RWPE1 (cell line): Measurements from ENCODE around the gene RASEF.
A peak's percentile ranks its signal among the peaks of the same experiment; 100 is the strongest.

Source experiments
- CTCF ChIA-PET: fragments of 350-600 bp; sonication (Branson Sonifier 250); formaldehyde crosslinking; extraction: SDS; loops from one replicate; lab custom pipeline; 2021; lab: Yijun Ruan, JAX
- POLR2A ChIA-PET: fragments of 400-600 bp; formaldehyde crosslinking; extraction: SDS; loops from one replicate; lab custom pipeline; 2020; ENCODE audit warnings: antibody characterized with exemption; ENCODE audit not compliant: low non-redundant PET; lab: Yijun Ruan, JAX
- DNase-seq: peaks from one replicate; pipeline ENCODE4 v3.0.0; 2012; ENCODE audit warnings: low spot score
- H3K27ac ChIP-seq: fragments of 450-650 bp; 2 replicates; pipeline ENCODE4 v1.5.1; 2017
- TF ChIP-seq, protein P1 (sequence below): fragments of 450-650 bp; conservative IDR thresholded peaks from 2 replicates; pipeline ENCODE4 v1.5.1; 2017; ENCODE audit warnings: low read depth, mild to moderate bottlenecking

The RASEF gene

DNA sequence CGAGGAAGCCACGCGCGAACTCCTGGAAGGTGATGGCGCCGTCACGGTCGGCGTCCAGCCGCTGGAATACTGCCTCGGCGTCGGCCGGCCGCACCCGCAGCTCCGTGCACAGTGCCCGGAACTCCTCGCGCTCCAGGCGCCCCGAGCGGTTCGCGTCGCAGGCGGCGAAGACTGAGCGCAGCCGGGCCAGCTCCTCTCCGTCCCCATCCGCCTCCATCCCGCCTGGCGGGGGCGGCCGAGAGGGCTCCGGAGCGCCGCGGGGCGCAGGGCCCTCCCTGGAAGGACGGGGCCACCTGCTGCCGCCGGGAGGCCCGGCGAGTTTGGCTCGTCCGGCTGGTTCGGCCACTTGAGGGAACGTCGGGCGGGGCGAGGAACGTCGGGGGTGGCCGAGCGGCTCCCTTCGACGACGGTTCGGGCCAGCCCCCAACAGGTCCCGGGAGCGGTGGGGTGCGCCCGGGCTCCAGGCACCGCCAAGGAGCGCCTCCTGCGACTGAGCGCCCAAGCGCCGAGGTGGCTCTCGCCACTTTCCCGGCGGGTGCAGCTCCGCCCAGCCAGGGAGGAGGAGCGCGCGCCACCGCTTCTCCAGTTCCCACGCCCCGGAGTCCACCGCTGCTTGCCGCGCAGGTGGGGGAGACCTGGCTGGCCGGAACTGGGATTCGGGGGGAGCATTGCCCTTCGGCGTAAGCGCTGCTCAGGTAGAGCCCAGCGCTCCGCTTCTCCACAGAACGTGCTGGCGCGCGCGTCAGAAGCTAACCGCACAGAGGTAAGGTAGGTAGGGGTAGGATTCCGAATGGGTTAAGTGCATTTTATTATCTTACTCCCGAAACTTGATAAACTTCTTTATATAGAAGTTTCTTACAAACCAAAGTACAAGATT, at the start of gene RASEF:
Gene RASEF (minus strand): TSS at position 492 of the 877 bp plus-strand sequence. CDS start 275 bp downstream, at position 217.
- DNase-seq = peak; percentile 60
- TF ChIP-seq, protein P1, sequence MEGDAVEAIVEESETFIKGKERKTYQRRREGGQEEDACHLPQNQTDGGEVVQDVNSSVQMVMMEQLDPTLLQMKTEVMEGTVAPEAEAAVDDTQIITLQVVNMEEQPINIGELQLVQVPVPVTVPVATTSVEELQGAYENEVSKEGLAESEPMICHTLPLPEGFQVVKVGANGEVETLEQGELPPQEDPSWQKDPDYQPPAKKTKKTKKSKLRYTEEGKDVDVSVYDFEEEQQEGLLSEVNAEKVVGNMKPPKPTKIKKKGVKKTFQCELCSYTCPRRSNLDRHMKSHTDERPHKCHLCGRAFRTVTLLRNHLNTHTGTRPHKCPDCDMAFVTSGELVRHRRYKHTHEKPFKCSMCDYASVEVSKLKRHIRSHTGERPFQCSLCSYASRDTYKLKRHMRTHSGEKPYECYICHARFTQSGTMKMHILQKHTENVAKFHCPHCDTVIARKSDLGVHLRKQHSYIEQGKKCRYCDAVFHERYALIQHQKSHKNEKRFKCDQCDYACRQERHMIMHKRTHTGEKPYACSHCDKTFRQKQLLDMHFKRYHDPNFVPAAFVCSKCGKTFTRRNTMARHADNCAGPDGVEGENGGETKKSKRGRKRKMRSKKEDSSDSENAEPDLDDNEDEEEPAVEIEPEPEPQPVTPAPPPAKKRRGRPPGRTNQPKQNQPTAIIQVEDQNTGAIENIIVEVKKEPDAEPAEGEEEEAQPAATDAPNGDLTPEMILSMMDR = no peak
- POLR2A ChIA-PET = interaction anchor here (0.5 to 1.8 kb wide), 5 partner anchors 15 to 558 kb away, joined by 3 to 5 read pairs (median 5); no protein-coding TSS in a partner anchor
- peak within 1 kb of the TSS; percentile 52 for H3K27ac ChIP-seq
- CTCF ChIA-PET = interaction anchor here (0.6 to 1.4 kb wide), 9 partner anchors 10 to 857 kb away, joined by 3 to 5 read pairs (median 3); no protein-coding TSS in a partner anchor

DNA sequence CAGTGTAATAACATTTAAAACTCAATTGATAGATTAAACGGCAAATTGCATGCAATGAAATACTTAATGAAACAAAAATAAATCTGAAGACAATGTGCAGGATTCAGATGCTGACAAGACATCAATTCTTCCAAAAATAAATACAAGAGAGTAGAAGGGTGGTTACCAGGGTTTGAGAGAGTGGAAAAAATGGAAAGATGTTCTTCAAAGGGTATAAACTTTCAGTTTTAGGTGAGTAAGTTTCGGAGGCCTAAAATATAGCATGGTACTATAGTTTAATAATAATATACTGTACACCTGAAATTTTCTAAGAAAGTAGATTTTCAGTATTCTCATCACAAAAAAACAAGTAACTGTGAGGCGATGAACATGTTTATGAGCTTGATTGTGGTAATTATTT, 48.2 kb upstream of the RASEF start:
- ChIA-PET CTCF (no interaction called here), POLR2A (no interaction called here)
- H3K27ac ChIP-seq = no peak overlapping the region
- TF ChIP-seq, protein P1 = no peak
- no peak for DNase-seq

DNA sequence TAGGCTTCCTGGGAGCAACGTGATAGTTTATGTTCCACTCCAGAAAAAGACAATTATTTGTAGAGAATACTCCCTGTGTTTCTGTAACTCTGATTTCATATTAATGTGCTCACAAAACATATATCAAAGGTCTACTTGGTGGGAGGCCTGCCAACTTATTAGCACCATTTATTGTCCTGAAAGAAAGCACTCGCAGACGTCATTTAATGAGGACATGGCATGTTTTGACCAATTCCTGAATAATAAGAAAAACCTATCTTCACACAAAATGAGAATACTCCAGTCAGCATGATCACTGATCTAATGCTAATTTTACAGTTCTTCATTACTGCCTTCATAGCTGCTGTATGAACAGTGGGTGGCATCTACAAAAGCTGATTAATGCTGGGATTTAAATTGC, 46.4 kb upstream of the RASEF start:
- POLR2A ChIA-PET = no interaction called here
- TF ChIP-seq, protein P1 = no peak
- H3K27ac ChIP-seq = no peak overlapping the region
- DNase-seq = no peak
- CTCF ChIA-PET = no interaction called here

DNA sequence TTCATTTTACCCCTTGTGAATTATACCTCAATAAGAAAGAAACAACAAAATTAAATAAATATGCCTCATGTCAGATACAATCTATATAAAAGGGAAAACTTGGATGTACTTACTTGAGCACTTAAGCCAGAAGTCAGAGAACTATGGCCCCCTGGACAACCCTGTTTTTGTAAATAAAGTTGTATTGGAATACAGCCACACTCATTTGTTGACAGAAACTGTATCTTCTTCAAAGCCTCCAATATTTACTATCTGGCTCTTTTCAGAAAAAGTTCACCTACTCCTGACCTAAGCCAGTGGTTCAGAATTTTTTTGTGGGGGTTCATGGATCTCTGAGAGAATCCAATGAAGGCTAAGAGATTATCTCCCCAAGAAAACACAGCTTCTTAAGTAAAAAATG, 45.3 kb upstream of the RASEF start:
- no peak for DNase-seq
- ChIA-PET POLR2A (no interaction called here), CTCF (no interaction called here)
- H3K27ac ChIP-seq = no peak overlapping the region
- TF ChIP-seq, protein P1 = no peak

DNA sequence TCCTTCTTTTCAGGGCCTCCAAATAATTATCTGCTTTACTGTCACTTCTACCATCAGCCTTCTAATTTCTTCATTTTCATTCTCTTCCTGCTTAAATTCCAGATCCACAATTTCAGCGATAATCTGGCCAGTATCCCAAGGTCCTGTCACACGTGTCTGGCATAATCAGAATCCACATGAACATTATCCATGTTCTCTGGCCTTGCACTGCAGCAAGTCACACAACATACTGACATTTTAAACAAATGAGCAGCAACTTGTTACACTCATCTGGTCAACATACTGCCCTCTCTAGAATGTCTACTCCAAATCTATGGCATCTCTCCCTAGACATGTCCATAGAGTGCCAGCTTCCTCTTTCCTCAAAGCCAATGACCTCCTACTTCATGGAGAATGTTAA, 43.8 kb upstream of the RASEF start:
- TF ChIP-seq, protein P1 = no peak
- CTCF ChIA-PET = no interaction called here
- POLR2A ChIA-PET = no interaction called here
- no peak overlapping the region for H3K27ac ChIP-seq
- DNase-seq = no peak

DNA sequence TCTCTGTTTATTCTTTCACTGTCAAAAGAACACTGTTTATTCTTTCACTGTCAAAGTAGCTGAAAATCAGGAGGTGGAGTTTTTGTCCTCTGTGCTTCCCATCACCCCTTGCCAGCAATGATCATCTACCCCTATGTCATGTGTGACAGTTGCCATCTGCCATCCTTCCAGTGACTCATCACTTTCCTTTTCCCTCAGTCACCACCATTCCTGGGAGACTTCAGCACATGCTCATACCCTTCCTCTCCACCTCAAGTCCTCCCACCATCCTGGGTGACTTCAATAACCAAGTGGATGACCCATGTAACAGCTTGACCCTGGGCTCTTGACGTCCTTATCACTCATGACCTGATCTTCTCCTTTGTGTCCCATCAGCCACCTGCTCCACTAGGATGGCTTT, 43.3 kb upstream of the RASEF start:
- TF ChIP-seq, protein P1 = no peak
- ChIA-PET CTCF (no interaction called here), POLR2A (no interaction called here)
- DNase-seq = no peak
- no peak overlapping the region for H3K27ac ChIP-seq
